Measurements from ENCODE around the gene ZBTB18. TPM values are rescaled to one million over a fixed set of nuclear protein-coding genes. Genes with fewer than 3 reads are reported as not detected.

ZBTB18 gene
- total RNA-seq, 2 experiments from 2014 or later = 8.2 TPM

GRCh38 chr1:244060117-244060516 lies 9.0 kb downstream of the ZBTB18 start:
- Mint-ChIP-seq H3K4me3 (no peak overlapping the region), H3K9me3 (no peaks in the 10 kb centered on the region), H3K27me3 (no peaks in the 10 kb centered on the region), H3K27ac (no peak overlapping the region), H3K36me3 (ENCODE audit: low read depth) (peaks cover 9% of the 10 kb centered on the region), H3K4me1 (ENCODE audit: low read depth) (peaks cover 35% of the 10 kb centered on the region)
- POLR2A ChIA-PET = interaction anchor here (1.0 to 1.3 kb wide), 2 partner anchors 11 to 13 kb away, joined by 3 read pairs; no protein-coding TSS in a partner anchor
- CTCF ChIA-PET = interaction anchor here (1.2 kb wide), 1 partner anchor 14 kb away, joined by 4 read pairs; no protein-coding TSS in a partner anchor
- TF ChIP-seq CTCF (IDR thresholded peaks at IDR 0.05) = no peak
- no peak for DNase-seq
- ATAC-seq = no peak
- intact Hi-C loops (cut with micrococcal nuclease) = no loop called here

GRCh38 chr1:244060686-244061085 lies 9.6 kb downstream of the ZBTB18 start:
- no peaks in the 10 kb centered on the region for H3K27me3 Mint-ChIP-seq
- H3K9me3 Mint-ChIP-seq = no peaks in the 10 kb centered on the region
- no peak overlapping the region for H3K27ac Mint-ChIP-seq
- peaks cover 32% of the 10 kb centered on the region for H3K4me1 Mint-ChIP-seq (ENCODE audit: low read depth)
- DNase-seq (no peak), ATAC-seq (no peak)
- H3K4me3 Mint-ChIP-seq = no peak overlapping the region
- ChIA-PET POLR2A (interaction anchor here (1.0 to 1.3 kb wide), 2 partner anchors 12 to 13 kb away, joined by 3 read pairs; no protein-coding TSS in a partner anchor), CTCF (interaction anchor here (1.1 to 1.2 kb wide), 2 partner anchors 8 to 14 kb away, joined by 3 to 4 read pairs; no protein-coding TSS in a partner anchor)
- TF ChIP-seq CTCF (IDR thresholded peaks at IDR 0.05) = no peak
- H3K36me3 Mint-ChIP-seq (ENCODE audit: low read depth) = peaks cover 5% of the 10 kb centered on the region
- intact Hi-C loops (cut with micrococcal nuclease) = no loop called here

- H3K27ac Mint-ChIP-seq = no peak overlapping the region
- ATAC-seq (no peak), DNase-seq (no peak)
- no peaks in the 10 kb centered on the region for H3K9me3 Mint-ChIP-seq
- H3K4me1 Mint-ChIP-seq (ENCODE audit: low read depth) = peaks cover 24% of the 10 kb centered on the region
- intact Hi-C loops (cut with micrococcal nuclease) = no loop called here
- no peak for TF ChIP-seq CTCF (IDR thresholded peaks at IDR 0.05)
- H3K27me3 Mint-ChIP-seq = no peaks in the 10 kb centered on the region
- H3K4me3 Mint-ChIP-seq = no peak overlapping the region
- ChIA-PET POLR2A (interaction anchor here (1.6 kb wide), 1 partner anchor 9 kb away, joined by 6 read pairs; no protein-coding TSS in a partner anchor), CTCF (interaction anchor here (3.2 kb wide), 1 partner anchor 13 kb away, joined by 7 read pairs; no protein-coding TSS in a partner anchor)
- H3K36me3 Mint-ChIP-seq (ENCODE audit: low read depth) = no peaks in the 10 kb centered on the region
Observed at GRCh38 chr1:244062156-244062725, 11.2 kb downstream of the ZBTB18 start.

DNA sequence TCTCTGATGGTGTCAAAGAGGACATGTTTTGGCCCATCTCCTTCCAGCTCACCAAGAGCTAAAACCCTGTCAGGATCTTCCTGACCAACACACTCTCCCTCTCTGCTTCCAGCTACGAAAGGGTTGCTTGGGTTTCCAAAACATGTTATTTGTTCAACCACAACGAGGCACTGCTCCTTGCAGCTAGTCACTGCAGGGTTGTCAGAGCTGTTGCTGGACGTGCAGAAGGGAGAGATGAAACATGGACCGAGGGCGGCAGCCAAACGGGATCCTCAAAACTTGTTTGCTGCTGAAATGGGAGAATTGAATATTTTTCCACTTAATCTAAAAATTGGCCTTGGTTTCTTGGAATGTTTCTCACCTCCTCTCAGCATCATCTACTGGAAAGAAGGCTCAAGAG lies 12.4 kb downstream of the ZBTB18 start:
- H3K9me3 Mint-ChIP-seq = no peaks in the 10 kb centered on the region
- no peak overlapping the region for H3K27ac Mint-ChIP-seq
- H3K36me3 Mint-ChIP-seq (ENCODE audit: low read depth) = no peaks in the 10 kb centered on the region
- POLR2A ChIA-PET = interaction anchor here (1.6 to 2.1 kb wide), 2 partner anchors 10 to 11 kb away, joined by 5 to 6 read pairs; no protein-coding TSS in a partner anchor
- H3K4me3 Mint-ChIP-seq = no peak overlapping the region
- H3K4me1 Mint-ChIP-seq (ENCODE audit: low read depth) = peaks cover 24% of the 10 kb centered on the region
- intact Hi-C loops (cut with micrococcal nuclease) = no loop called here
- no peak for TF ChIP-seq CTCF (IDR thresholded peaks at IDR 0.05)
- H3K27me3 Mint-ChIP-seq = no peaks in the 10 kb centered on the region
- DNase-seq (no peak), ATAC-seq (no peak)
- CTCF ChIA-PET = interaction anchor here (3.2 kb wide), 1 partner anchor 12 kb away, joined by 7 read pairs; no protein-coding TSS in a partner anchor

- intact Hi-C loops (cut with micrococcal nuclease) = no loop called here
- TF ChIP-seq CTCF (IDR thresholded peaks at IDR 0.05) = no peak
- Mint-ChIP-seq H3K4me1 (ENCODE audit: low read depth) (peaks cover 27% of the 10 kb centered on the region), H3K9me3 (no peaks in the 10 kb centered on the region), H3K27me3 (no peaks in the 10 kb centered on the region), H3K27ac (no peak overlapping the region), H3K4me3 (no peak overlapping the region), H3K36me3 (ENCODE audit: low read depth) (no peaks in the 10 kb centered on the region)
- CTCF ChIA-PET = no interaction called here
- ATAC-seq (no peak), DNase-seq (no peak)
- POLR2A ChIA-PET = interaction anchor here (0.6 to 2.1 kb wide), 2 partner anchors 9 to 12 kb away, joined by 4 to 5 read pairs; no protein-coding TSS in a partner anchor
Observed at GRCh38 chr1:244064621-244065020, 13.5 kb downstream of the ZBTB18 start.
